HL-60 (cell line): ENCODE results near the gene ADGRL2.

Experiments used
- CTCF ChIP-seq: IDR thresholded peaks from one replicate; pipeline ENCODE4 v1.5.1; 2011; ENCODE audit warnings: low read length, control low read depth, inconsistent platforms; ENCODE audit not compliant: insufficient read depth
- POLR2AphosphoS5 ChIP-seq: IDR thresholded peaks from 2 replicates; pipeline ENCODE4 v1.6.1; 2012; ENCODE audit warnings: low read depth
- REST ChIP-seq: IDR thresholded peaks from 2 replicates; pipeline ENCODE4 v1.6.1; 2012; ENCODE audit warnings: low read depth; ENCODE audit not compliant: insufficient replicate concordance
- SPI1 ChIP-seq: IDR thresholded peaks from 2 replicates; pipeline ENCODE4 v1.6.1; 2012; ENCODE audit warnings: low read depth, mild to moderate bottlenecking, borderline replicate concordance

GRCh38 chr1:81922955-81923354 is 122.2 kb downstream of the ADGRL2 start:
- TF ChIP-seq CTCF (no peak), POLR2AphosphoS5 (no peak), REST (no peak), SPI1 (no peak)
